ENCODE measurements around the gene TNRC6C.
"Not testable (repeated sequence)": the region's sequence is repeated elsewhere in the genome, so short reads cannot be mapped to it uniquely, and the experiment has no call there.

The TNRC6C gene

DNA sequence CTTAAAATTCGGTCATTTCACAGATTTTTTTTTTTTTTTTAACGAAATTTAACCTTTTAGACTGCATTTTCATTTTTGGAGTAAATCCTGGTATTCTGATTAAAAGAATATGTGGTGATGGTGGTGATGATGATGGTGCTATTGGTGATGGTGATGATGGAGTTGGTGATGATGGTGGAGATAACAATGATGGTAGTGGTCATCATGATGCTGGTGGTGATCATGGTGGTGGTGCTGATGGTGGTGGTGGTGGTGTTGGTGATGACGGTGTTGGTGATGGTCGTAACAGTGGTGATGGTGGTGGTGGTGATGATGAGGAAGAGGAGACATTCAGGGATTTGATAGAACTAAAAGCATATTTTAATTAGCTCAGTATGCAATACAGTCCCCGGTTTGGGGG is 84.0 kb downstream of the TNRC6C start:
- no peak for DNase-seq (ENCODE audit: low read depth in 3 of 3)

DNA sequence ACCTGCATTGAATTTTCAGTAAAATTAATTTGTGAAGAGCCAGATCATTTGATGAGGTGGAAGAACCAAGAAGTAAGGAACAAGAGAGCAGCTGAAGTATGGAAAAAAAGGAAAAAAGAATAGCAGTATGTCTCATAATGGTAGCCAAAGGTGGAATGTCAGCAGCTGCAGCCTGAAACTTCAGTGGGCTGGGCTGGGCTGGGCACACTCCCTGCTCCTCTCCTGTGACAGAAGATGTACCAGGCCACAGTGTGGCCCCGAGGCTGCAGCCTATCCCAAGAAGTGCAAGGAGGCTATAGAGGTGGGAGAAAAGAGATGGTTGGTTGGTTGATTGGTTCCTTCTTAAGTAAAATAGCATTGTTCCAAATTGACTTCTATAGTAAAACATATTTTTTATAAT is 84.5 kb downstream of the TNRC6C start:
- DNase-seq (ENCODE audit: low read depth in 3 of 3), result no peak

GRCh38 chr17:78044280-78044835 is 85.9 kb downstream of the TNRC6C start:
- no peak for DNase-seq (ENCODE audit: low read depth in 3 of 3)

GRCh38 chr17:78045316-78045715 is 86.8 kb downstream of the TNRC6C start:
- no peak for DNase-seq (ENCODE audit: low read depth in 3 of 3)

- no peak for DNase-seq (ENCODE audit: low read depth in 3 of 3)
Measured at GRCh38 chr17:78046923-78047322, 88.4 kb downstream of the TNRC6C start.

- no peak for DNase-seq (ENCODE audit: low read depth in 3 of 3)
Measured at GRCh38 chr17:78048346-78049292, 90.1 kb downstream of the TNRC6C start.

DNA sequence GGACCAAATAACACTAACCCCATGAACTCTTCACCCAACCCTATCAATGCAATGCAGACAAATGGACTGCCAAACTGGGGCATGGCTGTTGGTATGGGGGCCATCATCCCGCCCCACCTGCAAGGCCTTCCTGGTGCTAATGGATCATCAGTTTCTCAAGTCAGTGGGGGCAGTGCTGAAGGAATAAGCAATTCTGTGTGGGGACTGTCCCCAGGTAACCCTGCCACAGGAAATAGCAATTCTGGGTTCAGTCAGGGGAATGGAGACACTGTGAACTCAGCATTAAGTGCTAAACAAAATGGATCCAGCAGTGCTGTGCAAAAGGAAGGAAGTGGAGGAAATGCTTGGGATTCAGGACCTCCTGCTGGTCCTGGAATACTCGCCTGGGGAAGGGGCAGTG is 91.1 kb downstream of the TNRC6C start:
- DNase-seq (ENCODE audit: low read depth in 3 of 3), result no peak

DNA sequence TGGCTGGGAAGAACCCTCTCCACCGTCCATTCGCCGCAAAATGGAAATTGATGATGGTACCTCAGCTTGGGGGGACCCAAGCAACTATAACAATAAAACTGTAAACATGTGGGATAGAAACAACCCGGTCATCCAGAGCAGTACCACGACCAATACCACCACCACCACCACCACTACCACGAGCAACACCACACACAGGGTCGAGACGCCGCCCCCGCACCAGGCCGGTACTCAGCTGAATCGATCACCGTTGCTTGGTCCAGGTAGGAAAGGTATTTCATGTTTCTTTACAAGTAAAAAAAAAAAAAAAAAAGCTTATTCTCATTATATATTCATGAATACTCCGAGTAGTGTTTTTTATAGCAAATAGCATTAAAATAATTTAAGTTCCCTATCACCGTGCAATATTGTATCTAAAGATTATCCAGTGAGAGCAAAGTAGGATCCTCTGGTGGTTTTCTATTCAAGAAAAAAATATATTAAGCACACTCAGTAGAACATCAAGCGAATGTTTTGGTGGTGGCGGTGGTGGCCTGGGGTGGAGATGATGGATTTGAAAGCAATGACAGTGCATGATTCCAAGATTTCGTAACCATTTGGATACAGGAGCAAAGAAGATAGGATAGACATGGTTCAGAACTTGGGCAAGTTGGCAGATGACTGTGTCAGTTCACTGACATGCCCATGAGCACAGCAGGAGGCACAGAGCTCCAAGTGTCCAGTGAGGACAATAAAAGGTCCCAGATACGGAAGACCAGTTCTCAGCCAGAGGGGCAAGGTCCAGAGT is 92.9 kb downstream of the TNRC6C start:
- no peak for DNase-seq (ENCODE audit: low read depth in 3 of 3)

DNA sequence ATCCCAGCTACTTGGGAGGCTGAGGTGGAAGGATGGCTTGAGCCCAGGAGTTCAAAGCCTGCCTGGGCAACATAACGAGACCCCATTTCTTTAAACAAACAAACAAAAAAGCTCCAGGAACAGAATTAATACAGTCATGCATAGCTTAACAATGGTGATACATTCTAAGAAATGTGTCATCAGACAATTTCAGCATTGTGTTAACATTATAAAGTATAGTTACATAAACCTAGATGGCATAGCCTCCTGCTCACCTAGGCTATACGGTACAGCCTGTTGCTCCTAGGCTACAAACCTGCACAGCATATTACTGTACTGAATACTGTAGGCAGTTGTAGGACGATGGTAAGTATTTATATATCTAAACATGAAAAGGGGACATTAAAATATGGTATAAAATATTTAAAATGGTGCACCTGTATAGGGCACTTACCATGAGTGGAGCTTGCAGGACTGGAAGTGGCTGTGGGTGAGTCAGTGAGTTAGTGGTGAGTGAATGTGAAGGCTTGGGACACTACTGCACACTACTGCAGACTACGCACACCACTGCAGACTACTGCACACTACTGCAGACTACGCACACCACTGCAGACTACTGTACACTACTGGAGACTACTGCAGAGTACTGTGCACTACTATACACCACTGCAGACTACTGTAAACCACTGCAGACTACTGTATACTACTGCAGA is 95.4 kb downstream of the TNRC6C start:
- DNase-seq (ENCODE audit: low read depth in 3 of 3), result no peak

DNA sequence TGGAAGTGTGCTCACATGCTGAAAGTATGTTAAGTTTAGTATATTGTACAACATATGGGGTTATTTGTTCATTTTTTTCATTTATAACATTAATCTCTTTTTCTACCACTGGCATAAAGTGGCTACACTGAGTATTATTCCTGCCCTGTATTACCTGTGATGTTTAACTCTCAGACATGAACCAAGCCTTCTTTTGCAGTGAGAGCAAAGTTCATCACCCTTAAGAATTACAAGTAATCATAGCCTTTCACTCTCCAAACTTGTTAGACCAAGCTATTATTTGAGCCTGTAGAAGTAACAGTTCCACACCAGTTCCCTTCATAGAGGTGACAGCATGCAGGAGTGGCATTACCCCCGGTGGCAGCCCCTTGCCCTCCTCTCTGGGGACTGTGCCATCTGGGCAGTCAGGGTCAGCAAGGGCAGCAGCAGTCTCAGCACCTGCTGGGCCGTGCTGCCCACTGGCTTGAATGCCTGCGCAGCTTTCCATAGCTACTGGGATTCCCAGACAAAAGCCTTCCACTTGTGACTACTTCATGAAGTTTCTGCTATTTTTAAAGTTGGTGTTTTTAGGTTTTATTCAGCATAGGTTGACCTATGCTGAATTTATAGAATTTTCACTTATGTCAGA is 98.7 kb downstream of the TNRC6C start:
- no peak for DNase-seq (ENCODE audit: low read depth in 3 of 3)

GRCh38 chr17:78058001-78058400 is 99.5 kb downstream of the TNRC6C start:
- DNase-seq (ENCODE audit: low read depth in 3 of 3), result no peak

GRCh38 chr17:78058581-78058980 is 100.1 kb downstream of the TNRC6C start:
- DNase-seq (ENCODE audit: low read depth in 3 of 3), result no peak

- DNase-seq (ENCODE audit: low read depth in 3 of 3), result no peak
Measured at GRCh38 chr17:78062596-78062995, 104.1 kb downstream of the TNRC6C start.

DNA sequence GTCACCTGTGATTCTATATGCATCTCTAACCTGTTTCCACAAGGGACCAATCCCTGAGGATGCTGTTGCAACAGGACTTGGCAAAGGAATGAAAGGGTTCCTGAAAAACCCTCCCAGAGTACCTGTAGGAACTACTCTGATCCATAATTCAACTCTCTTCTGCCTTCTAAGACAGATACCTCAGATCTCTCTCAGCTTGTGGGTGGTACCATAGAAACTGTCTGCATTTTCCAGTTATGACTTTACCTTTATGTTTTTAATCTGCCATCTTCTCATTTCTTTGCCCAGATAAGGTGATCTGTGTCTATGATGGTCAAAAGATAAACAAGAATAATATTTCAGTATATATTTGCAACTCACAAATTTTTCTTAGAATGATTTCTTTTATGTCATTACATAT is 105.0 kb downstream of the TNRC6C start:
- DNase-seq (ENCODE audit: low read depth in 3 of 3), result no peak

GRCh38 chr17:78064708-78065107 is 106.2 kb downstream of the TNRC6C start:
- no peak for DNase-seq (ENCODE audit: low read depth in 3 of 3)

DNA sequence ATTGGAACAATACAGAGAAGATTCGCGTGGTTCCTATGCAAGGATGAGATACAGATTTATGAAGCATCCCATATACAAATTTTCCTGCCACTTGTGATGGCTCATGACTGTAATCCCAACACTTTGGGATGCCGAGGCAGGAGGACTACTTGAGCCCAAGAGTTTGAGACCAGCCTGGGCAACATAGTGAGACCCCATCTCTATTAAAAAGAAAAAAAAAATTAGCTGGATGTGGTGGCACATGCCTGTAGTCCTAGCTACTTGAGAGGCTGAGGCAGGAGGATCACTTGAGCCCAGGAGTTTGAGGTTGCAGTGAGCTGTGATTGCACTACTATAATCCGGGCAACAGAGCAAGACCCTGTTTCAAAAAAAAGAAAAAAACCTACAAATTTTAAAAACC is 108.5 kb downstream of the TNRC6C start:
- DNase-seq (ENCODE audit: low read depth in 3 of 3), result not testable (repeated sequence)

- DNase-seq (ENCODE audit: low read depth in 3 of 3), result no peak
Measured at GRCh38 chr17:78069695-78070094, 111.2 kb downstream of the TNRC6C start.

DNA sequence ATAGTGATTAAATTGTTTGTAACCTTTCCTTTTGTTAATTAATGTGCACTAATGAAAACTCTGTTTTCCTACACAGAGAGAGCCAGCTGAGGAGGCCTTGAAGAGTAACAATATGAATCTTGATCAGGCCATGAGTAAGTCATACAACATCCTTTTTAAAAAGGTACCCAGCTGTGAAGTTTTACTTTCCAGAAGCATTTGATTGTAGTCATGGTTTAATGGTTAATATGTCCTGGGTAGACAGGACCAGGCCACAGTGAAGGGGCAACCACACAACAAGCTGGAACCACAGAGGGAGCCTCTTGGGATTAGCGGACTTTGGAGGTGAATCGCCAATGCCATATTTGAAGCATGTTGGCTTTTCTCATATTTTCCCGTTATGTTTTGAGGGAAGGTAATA is 114.5 kb downstream of the TNRC6C start:
- no peak for DNase-seq (ENCODE audit: low read depth in 3 of 3)

GRCh38 chr17:78075011-78075410 is 116.5 kb downstream of the TNRC6C start:
- DNase-seq (ENCODE audit: low read depth in 3 of 3), result no peak

GRCh38 chr17:78075545-78075944 is 117.0 kb downstream of the TNRC6C start:
- no peak for DNase-seq (ENCODE audit: low read depth in 3 of 3)

- no peak for DNase-seq (ENCODE audit: low read depth in 3 of 3)
Measured at GRCh38 chr17:78079253-78079652, 120.8 kb downstream of the TNRC6C start.

DNA sequence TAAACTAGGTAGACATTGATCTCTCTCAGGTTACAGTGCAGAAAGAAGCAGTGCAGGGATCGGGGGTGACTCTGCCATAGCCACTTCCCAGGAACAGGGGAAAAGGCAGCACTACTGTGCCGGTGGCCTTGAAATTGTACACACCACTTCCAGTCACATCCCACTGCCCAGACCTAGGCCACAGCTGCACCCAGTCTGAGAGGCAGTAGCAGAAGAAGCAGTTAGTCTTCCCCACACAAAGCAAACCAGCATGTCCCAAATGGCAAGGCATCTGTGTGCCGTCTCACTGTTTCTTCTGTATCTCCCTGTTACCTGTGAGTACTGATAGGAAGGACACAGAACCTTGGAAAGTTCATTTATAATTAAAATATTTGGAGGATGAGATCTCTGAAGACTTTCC is 123.0 kb downstream of the TNRC6C start:
- DNase-seq (ENCODE audit: low read depth in 3 of 3), result no peak
